Astrocyte (in vitro differentiated cells and primary cell): ENCODE data around the gene GPR137B. TPM values are rescaled to one million over a fixed set of nuclear protein-coding genes. Genes with fewer than 3 reads are reported as not detected.

ENCODE experiments used
- DNase-seq: peaks from one replicate; pipeline ENCODE4 v3.0.0-alpha.2; 2010; ENCODE audit warnings: low read depth
- FAIRE-seq: peaks from 2 replicates; lab custom pipeline; 2011; peaks lifted over from hg19 to GRCh38; lab: Jason Lieb, UNC
- H2AFZ ChIP-seq: 2 replicates; pipeline ENCODE4 v1.6.0; 2012; ENCODE audit warnings: low read depth, low read length, inconsistent platforms
- H3K27ac ChIP-seq: 2 replicates; pipeline ENCODE4 v1.5.1; 2011; ENCODE audit warnings: low read depth, low read length, inconsistent platforms
- H3K27me3 ChIP-seq: 2 replicates; pipeline ENCODE4 v1.6.0; 2011; ENCODE audit warnings: low read length, inconsistent platforms; ENCODE audit not compliant: insufficient read depth
- H3K36me3 ChIP-seq: 2 replicates; pipeline ENCODE4 v1.5.1; 2011; ENCODE audit warnings: low read length, inconsistent platforms; ENCODE audit not compliant: insufficient read depth
- H3K4me1 ChIP-seq: 2 replicates; pipeline ENCODE4 v1.5.1; 2011; ENCODE audit warnings: low read length, inconsistent platforms; ENCODE audit not compliant: insufficient read depth
- H3K4me2 ChIP-seq: 2 replicates; pipeline ENCODE4 v1.6.0; 2012; ENCODE audit warnings: low read length, inconsistent platforms
- H3K4me3 ChIP-seq: 2 replicates; pipeline ENCODE4 v1.5.1; 2011; ENCODE audit warnings: low read depth, mild to moderate bottlenecking, low read length, inconsistent platforms; ENCODE audit not compliant: insufficient read depth
- H3K79me2 ChIP-seq: 2 replicates; pipeline ENCODE4 v1.6.0; 2012; ENCODE audit warnings: mild to moderate bottlenecking, low read length, inconsistent platforms; ENCODE audit not compliant: insufficient read depth
- H3K9ac ChIP-seq: 2 replicates; pipeline ENCODE4 v1.6.0; 2012; ENCODE audit warnings: mild to moderate bottlenecking, low read length, inconsistent platforms
- H3K9me3 ChIP-seq: 2 replicates; pipeline ENCODE4 v1.5.1; 2012; ENCODE audit warnings: low read depth, mild to moderate bottlenecking, low read length, inconsistent platforms; ENCODE audit not compliant: insufficient read depth
- H4K20me1 ChIP-seq: 2 replicates; pipeline ENCODE4 v1.6.0; 2012; ENCODE audit warnings: low read length, inconsistent platforms; ENCODE audit not compliant: insufficient read depth
- H3K27ac Mint-ChIP-seq: one replicate; pipeline ENCODE4 v1.8.0; 2021; ENCODE audit warnings: mild to moderate bottlenecking, mixed read lengths; ENCODE audit not compliant: unreplicated experiment
- H3K27me3 Mint-ChIP-seq: one replicate; pipeline ENCODE4 v1.8.0; 2021; ENCODE audit warnings: low read depth, mixed read lengths; ENCODE audit not compliant: unreplicated experiment
- H3K36me3 Mint-ChIP-seq: one replicate; pipeline ENCODE4 v1.8.0; 2021; ENCODE audit warnings: low read depth, mixed read lengths; ENCODE audit not compliant: unreplicated experiment
- H3K4me1 Mint-ChIP-seq: one replicate; pipeline ENCODE4 v1.8.0; 2021; ENCODE audit warnings: low read depth, mixed read lengths; ENCODE audit not compliant: unreplicated experiment
- H3K4me3 Mint-ChIP-seq: one replicate; pipeline ENCODE4 v1.8.0; 2021; ENCODE audit warnings: mild to moderate bottlenecking, moderate library complexity, mixed read lengths; ENCODE audit not compliant: unreplicated experiment
- H3K9me3 Mint-ChIP-seq: one replicate; pipeline ENCODE4 v1.8.0; 2021; ENCODE audit warnings: mild to moderate bottlenecking, mixed read lengths; ENCODE audit not compliant: unreplicated experiment
- EZH2 ChIP-seq: IDR thresholded peaks from 2 replicates; pipeline ENCODE4 v1.6.1; 2012; ENCODE audit warnings: mild to moderate bottlenecking, low read length, inconsistent platforms; ENCODE audit not compliant: insufficient read depth
- total RNA-seq: library from RNA; stranded (reverse); gene quantifications from 2 replicates; pipeline ENCODE4 v1.2.1, GENCODE V29; 2021
- TF ChIP-seq, protein P1 (sequence below): IDR thresholded peaks from 2 replicates; pipeline ENCODE4 v1.5.1; 2011; ENCODE audit warnings: low read depth, mild to moderate bottlenecking, inconsistent platforms, low read length, moderate library complexity; ENCODE audit not compliant: insufficient read depth

The GPR137B gene
- total RNA-seq, 1 donor from 2014 or later: 12.9 TPM

DNA sequence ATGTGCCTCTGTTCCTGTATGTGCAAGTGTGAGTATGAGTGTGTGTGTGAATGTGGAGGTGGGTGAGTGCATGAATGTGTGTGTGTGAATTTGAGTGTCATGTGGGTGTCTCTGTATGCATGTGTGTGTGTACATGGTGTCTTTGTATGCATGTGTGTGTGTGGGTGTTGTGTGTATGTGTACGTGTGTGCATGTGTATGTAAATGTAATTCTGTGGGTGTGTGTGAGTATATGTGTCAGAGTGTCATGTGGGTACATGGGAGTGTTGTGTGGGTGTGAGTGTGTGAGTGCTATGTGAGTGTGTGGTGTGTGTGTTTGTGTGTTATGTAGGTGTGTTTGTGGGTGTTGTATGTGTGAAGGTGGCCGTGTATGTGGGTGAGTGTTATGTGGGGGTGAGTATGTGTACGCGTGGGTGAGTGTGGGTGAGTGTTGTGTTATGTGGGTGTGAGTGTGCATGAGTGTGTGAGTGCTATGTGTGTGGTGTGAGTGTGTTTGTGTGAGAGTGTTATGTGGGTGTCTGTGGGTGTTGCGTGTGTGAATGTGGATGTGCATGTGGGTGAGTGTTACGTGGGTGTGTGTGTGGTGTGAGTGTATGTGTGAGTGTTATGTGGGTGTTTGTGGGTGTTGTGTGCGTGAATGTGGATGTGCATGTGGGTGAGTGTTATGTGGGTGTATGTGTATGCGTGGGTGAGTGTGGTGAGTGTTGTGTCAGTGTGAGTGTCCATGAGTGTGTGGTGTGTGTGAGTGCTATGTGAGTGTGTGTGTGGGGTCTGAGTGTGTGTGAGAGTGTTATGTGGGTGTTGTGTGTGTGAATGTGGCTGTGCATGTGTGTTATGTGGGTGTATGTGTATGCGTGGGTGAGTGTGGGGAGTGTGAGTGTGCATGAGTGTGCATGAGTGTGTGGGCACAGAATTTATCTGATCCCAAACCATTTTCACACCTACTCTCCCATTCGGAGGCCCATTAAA is 40.8 kb upstream of the GPR137B start:
- no peaks in the 10 kb centered on the region for H3K79me2 ChIP-seq
- peaks cover 10% of the 10 kb centered on the region for H3K9me3 Mint-ChIP-seq
- TF ChIP-seq, protein P1, sequence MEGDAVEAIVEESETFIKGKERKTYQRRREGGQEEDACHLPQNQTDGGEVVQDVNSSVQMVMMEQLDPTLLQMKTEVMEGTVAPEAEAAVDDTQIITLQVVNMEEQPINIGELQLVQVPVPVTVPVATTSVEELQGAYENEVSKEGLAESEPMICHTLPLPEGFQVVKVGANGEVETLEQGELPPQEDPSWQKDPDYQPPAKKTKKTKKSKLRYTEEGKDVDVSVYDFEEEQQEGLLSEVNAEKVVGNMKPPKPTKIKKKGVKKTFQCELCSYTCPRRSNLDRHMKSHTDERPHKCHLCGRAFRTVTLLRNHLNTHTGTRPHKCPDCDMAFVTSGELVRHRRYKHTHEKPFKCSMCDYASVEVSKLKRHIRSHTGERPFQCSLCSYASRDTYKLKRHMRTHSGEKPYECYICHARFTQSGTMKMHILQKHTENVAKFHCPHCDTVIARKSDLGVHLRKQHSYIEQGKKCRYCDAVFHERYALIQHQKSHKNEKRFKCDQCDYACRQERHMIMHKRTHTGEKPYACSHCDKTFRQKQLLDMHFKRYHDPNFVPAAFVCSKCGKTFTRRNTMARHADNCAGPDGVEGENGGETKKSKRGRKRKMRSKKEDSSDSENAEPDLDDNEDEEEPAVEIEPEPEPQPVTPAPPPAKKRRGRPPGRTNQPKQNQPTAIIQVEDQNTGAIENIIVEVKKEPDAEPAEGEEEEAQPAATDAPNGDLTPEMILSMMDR: no peak
- no peak for TF ChIP-seq EZH2
- H3K4me1 ChIP-seq: no peaks in the 10 kb centered on the region
- peaks cover 6% of the 10 kb centered on the region for H3K27me3 Mint-ChIP-seq
- H3K27ac ChIP-seq: no peak overlapping the region
- no peak for DNase-seq
- no peaks in the 10 kb centered on the region for H3K36me3 Mint-ChIP-seq
- H3K27ac Mint-ChIP-seq: no peak overlapping the region
- no peaks in the 10 kb centered on the region for H3K27me3 ChIP-seq
- no peaks in the 10 kb centered on the region for H3K36me3 ChIP-seq
- no peaks in the 10 kb centered on the region for H3K4me1 Mint-ChIP-seq
- no peak overlapping the region for H3K9ac ChIP-seq
- no peak overlapping the region for H2AFZ ChIP-seq
- H3K4me3 ChIP-seq: no peak overlapping the region
- H3K4me3 Mint-ChIP-seq: no peak overlapping the region
- H3K4me2 ChIP-seq: no peak overlapping the region
- no peak for FAIRE-seq
- no peaks in the 10 kb centered on the region for H4K20me1 ChIP-seq
- H3K9me3 ChIP-seq: peaks cover 15% of the 10 kb centered on the region

DNA sequence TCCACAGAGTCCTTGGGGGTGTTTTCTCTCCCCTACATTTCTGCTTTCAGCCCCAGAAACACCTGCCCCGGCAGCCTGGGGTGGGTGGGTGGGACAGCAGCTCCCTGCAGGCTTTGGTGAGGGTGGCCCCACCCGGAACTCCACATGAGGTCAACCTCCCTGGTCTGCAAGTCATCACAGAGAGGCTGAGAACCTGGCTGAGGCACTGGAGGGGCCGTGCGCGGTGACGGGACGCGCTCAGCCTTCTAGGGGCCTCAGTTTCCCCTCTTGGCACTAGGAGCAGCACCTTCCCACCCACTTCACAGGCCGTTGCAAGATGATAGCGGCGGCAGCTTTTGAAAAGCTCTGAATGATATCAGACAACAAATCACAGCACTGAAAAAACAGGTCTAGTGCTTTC is 39.7 kb upstream of the GPR137B start:
- H3K27me3 Mint-ChIP-seq: peaks cover 6% of the 10 kb centered on the region
- Histone ChIP-seq H3K4me3 (no peak overlapping the region), H3K27me3 (no peaks in the 10 kb centered on the region), H3K4me1 (no peaks in the 10 kb centered on the region), H3K9me3 (peaks cover 5% of the 10 kb centered on the region), H3K9ac (no peak overlapping the region), H3K4me2 (no peak overlapping the region), H3K79me2 (no peaks in the 10 kb centered on the region), H4K20me1 (no peaks in the 10 kb centered on the region), H3K36me3 (no peaks in the 10 kb centered on the region), H3K27ac (no peak overlapping the region), H2AFZ (no peak overlapping the region)
- H3K4me1 Mint-ChIP-seq: no peaks in the 10 kb centered on the region
- no peak for TF ChIP-seq EZH2
- TF ChIP-seq, protein P1: no peak
- no peak overlapping the region for H3K27ac Mint-ChIP-seq
- FAIRE-seq (no peak), DNase-seq (no peak)
- no peaks in the 10 kb centered on the region for H3K36me3 Mint-ChIP-seq
- no peak overlapping the region for H3K4me3 Mint-ChIP-seq
- peaks cover 3% of the 10 kb centered on the region for H3K9me3 Mint-ChIP-seq

DNA sequence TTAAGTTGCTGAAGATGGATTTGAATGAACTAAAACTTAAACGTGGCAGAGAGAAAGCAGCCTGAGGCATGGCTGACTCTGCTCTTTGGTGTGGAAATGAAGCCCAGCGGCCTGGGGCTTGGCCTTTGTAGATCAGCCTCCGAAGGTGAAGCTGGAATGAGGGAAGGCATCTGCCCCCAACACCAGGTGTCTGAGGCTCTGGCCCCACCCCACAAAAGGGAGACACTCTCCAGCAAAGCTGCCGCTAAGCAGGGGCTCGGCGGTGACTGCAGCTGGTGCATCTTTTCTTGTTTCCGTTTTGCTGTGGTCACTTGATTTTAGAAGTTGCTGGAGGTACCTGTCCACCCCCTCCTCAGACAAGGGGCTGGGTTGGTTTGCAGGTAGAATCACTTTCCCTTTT is 39.3 kb upstream of the GPR137B start:
- Mint-ChIP-seq H3K36me3 (no peaks in the 10 kb centered on the region), H3K27me3 (peaks cover 6% of the 10 kb centered on the region), H3K4me1 (no peaks in the 10 kb centered on the region), H3K27ac (no peak overlapping the region), H3K9me3 (peaks cover 3% of the 10 kb centered on the region), H3K4me3 (no peak overlapping the region)
- Histone ChIP-seq H3K36me3 (no peaks in the 10 kb centered on the region), H4K20me1 (no peaks in the 10 kb centered on the region), H3K4me2 (no peak overlapping the region), H3K4me3 (no peak overlapping the region), H3K4me1 (no peaks in the 10 kb centered on the region), H3K9me3 (peaks cover 3% of the 10 kb centered on the region), H3K27me3 (no peaks in the 10 kb centered on the region), H2AFZ (peak overlapping the region; percentile 35), H3K27ac (no peak overlapping the region), H3K9ac (no peak overlapping the region), H3K79me2 (no peaks in the 10 kb centered on the region)
- TF ChIP-seq EZH2: no peak
- TF ChIP-seq, protein P1: no peak
- FAIRE-seq: no peak
- DNase-seq: no peak
